GM12865 (cell line): ENCODE measurements around the gene ABHD16A.

ENCODE experiments used
- DNase-seq: peaks from one replicate; pipeline ENCODE4 v3.0.0; 2010; ENCODE audit warnings: low read depth
- H3K4me3 ChIP-seq: 2 replicates; pipeline ENCODE4 v1.5.1; 2011; ENCODE audit warnings: mild to moderate bottlenecking, low read depth, low read length, control low read depth
- TF ChIP-seq, protein P1 (sequence below): IDR thresholded peaks from 2 replicates; pipeline ENCODE4 v1.5.1; 2011; ENCODE audit warnings: low read length, control low read depth, low read depth, inconsistent platforms; ENCODE audit not compliant: insufficient read depth; ENCODE audit errors: missing control alignments

Gene ABHD16A

DNA sequence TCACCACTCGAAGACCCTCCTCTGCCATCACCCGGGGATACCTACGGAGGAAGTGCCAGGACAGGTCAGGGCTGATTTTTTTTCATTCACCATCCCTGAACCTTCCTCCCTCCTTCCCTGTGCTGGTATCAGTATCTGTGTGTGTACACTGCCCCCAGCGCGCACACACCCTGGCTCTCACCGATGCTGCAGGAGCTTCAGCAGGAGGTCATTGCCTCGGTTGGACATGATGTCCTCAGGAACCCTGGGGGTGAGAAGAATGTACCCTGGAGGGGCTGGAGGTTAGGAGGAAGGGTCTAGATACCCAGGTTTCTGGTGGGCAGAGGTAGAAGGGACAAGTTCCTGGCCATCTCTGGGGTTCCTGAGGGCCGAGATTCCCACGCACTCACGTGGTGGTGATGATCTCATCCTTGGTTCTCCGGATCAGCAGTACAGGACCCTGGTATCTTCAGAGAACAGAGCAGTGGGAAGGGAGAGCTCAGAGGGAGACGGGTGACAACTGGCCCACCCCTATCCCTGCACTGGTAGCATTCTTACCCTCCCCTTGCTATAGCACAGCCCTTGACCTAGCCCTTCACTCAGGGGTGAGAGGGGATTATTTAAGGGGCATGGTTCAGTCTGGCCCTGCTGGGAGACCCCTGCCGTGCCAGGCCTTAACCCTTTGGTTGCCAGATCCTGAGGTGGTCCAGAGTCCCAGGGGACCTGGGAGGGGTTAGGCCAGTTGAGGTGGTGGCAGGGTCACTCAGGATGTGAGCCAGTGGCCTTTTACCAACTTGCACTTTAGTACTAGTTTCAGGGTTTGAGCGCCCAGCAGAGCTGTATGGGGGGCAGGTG, 15.0 kb downstream of the ABHD16A start:
- no peak overlapping the region for H3K4me3 ChIP-seq
- TF ChIP-seq, protein P1, sequence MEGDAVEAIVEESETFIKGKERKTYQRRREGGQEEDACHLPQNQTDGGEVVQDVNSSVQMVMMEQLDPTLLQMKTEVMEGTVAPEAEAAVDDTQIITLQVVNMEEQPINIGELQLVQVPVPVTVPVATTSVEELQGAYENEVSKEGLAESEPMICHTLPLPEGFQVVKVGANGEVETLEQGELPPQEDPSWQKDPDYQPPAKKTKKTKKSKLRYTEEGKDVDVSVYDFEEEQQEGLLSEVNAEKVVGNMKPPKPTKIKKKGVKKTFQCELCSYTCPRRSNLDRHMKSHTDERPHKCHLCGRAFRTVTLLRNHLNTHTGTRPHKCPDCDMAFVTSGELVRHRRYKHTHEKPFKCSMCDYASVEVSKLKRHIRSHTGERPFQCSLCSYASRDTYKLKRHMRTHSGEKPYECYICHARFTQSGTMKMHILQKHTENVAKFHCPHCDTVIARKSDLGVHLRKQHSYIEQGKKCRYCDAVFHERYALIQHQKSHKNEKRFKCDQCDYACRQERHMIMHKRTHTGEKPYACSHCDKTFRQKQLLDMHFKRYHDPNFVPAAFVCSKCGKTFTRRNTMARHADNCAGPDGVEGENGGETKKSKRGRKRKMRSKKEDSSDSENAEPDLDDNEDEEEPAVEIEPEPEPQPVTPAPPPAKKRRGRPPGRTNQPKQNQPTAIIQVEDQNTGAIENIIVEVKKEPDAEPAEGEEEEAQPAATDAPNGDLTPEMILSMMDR, result no peak
- DNase-seq, result no peak

DNA sequence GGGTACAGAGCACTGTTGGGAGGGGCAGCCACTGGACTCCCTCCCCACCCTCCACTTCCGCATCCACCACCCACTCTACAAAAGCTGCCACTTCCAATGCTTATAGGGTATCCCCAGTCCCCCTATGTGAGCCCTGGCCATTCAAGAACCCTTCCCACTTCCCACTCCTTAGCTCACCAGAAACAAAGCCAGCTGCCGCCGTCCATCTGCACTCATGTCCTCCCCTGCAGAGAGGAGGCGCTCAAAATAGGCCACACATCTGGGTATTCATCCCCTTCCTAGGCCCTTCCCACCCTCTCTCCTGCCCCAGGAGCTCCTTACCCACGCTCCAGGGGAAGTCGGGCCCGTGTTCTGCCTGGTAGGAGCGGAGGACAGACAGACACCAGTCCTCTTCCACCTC, 15.8 kb downstream of the ABHD16A start:
- no peak overlapping the region for H3K4me3 ChIP-seq
- TF ChIP-seq, protein P1, result no peak
- DNase-seq, result no peak

DNA sequence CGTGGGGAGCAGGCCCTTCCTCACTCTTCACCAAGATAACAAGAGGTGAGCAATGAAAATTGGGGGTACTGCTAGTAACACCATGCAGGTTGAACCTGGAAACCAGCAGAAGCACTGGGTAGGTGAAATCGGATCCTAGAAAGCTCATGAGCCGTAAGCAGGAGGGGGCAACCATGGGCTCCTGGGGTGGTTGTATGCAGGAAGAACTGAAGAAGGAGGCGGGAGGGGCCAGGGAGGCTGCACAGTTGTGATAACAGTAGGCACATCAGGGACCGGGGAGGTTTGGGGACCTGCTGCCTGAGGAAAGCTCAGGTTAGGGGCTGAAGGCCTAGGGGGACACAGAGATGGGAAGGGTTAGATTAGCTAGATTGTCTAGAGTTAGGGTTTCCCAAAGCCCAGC, 16.6 kb downstream of the ABHD16A start:
- TF ChIP-seq, protein P1, result no peak
- no peak for DNase-seq
- no peak overlapping the region for H3K4me3 ChIP-seq

DNA sequence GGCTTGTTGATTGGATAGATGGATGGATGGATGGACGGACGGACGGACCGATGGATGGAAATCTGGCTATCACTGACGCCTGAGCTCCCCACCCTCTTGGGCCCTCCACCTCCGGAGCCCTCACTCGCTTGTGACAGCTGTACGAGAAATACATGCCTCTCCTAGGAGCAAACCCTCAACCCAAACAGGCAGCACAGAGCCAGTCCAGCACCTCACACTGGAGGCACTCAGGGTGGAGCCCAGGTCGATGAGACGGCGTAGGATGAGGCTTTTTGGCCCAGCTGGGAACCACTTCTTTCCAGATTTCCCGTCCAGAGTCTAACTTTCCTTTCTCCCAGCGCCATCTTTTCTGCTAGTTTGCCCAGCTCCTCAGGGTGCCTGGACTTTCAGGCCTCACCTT, 19.5 kb downstream of the ABHD16A start:
- no peak overlapping the region for H3K4me3 ChIP-seq
- no peak for DNase-seq
- TF ChIP-seq, protein P1, result no peak

DNA sequence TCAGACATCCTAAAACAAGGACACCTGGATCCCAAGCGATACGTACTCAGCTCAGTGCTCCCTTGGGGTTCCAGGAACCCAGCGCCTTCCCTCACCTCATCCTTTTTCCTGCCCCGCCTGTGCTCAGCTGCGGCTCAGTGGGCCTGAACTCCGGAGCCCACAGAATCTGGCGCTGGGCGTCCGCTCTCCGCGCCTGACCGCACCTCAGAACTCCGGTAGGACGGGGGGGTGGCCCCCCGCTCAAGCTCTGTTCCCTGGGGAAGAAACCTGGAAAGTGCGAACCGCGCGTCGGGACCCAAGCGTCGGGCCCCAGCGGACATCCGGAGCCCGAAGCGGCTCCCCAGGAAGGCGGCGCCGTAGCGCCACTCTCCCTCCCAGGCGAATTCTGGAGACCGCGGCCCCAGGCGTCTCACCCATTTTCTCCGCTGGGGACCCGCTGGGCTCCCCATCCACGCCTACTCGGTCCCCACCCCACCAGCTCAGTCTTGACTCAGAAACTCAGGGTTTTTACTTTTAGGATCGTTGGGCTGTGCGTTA, 21.9 kb downstream of the ABHD16A start:
- TF ChIP-seq, protein P1, result peak; percentile 11
- DNase-seq, result peak; percentile 56
- peak overlapping the region; percentile 72 for H3K4me3 ChIP-seq

DNA sequence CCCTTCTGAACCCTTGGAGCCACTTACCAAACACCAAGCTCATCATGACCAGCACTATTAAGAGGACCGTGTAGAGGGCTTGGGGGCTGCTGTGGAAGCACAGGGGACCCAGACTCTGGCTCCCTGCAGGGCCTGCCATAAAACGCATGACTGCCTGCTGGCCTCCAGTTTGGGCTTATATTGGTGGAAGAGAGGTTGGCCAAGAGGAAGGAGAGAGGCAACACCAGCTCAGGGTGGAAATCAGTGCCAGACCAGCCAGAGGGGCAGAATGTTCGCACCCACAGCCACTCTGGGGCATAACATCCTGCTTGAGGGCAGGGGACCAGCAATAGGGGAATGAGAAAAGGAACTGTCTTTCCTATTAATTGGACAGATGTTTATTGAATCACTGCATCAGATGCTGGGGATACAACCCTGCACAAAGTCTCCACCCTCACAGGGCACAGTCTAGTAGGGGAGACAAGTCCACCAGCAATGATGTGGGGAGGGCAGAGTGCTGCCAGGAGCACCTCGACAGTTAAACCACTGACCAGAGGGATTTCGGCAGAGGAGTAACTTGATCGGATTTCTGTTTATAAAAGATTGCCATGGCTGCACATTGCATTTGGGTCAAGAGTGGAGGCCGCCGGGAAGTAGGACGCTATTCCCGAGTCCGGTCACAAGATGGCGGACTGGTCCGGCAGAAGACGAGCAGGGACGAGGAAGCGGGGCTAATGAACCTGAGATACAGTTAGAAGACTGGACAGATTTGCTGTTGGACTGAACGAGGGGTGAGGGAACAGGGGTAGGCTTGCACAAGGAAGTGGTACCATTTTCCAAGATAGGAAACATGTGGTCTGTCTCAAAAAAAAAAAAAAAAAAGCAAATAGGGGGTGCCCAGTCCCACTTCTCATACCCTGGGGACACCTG, 22.6 kb downstream of the ABHD16A start, which contains the start of gene LY6G5C:
TSS of gene LY6G5C (minus strand) at position 842 of the 909 bp plus-strand sequence. CDS start at position 148, 694 bp downstream.
- TF ChIP-seq, protein P1, result peak; percentile 71

More for the DNA sequence above, 22.6 kb downstream of the ABHD16A start, which contains the start of gene LY6G5C:
- DNase-seq, result peak; percentile 90
- H3K4me3 ChIP-seq, result peak within 1 kb of the TSS; percentile 72
